IMR-90 (cell line): Measurements from ENCODE around the gene IGFBP7. TPM values are rescaled to one million over a fixed set of nuclear protein-coding genes. Genes with fewer than 3 reads are reported as not detected.

Experiments used
- ATAC-seq: fragments of 200-7000 bp; cut with Tn5 transposase; 2 replicates; pipeline ENCODE4 v1.9.1; 2020; ENCODE audit warnings: low read depth, mild to moderate bottlenecking, moderate library complexity
- BruUV-seq: library from RNA; stranded (reverse); fragments of 400-500 nt; replicated peaks from 2 replicates; lab custom pipeline; 2021; lab: Mats Ljungman, UMichigan
- CTCF ChIA-PET: fragments of 300-600 bp; formaldehyde crosslinking; extraction: SDS; loops from one replicate; lab custom pipeline; 2021; ENCODE audit warnings: antibody characterized with exemption; lab: Yijun Ruan, JAX
- POLR2A ChIA-PET: fragments of 300-600 bp; sonication (Branson Sonifier 250); formaldehyde crosslinking; loops from one replicate; lab custom pipeline; 2022; ENCODE audit warnings: antibody characterized with exemption; ENCODE audit not compliant: unreplicated experiment; lab: Charles Lee
- DNase-seq: peaks from one replicate; pipeline ENCODE4 v3.0.0; 2013
- H2AFZ ChIP-seq: replicated peaks from 2 replicates; pipeline ENCODE3; 2013; ENCODE audit warnings: low read length, mild to moderate bottlenecking; ENCODE audit not compliant: poor library complexity
- H2AK5ac ChIP-seq: 2 replicates; pipeline ENCODE4 v1.6.1; 2013; ENCODE audit warnings: low read depth, low read length, inconsistent platforms
- H2AK9ac ChIP-seq: replicated peaks from 2 replicates; pipeline ENCODE3; 2013; ENCODE audit warnings: mild to moderate bottlenecking, low read depth, low read length, moderate library complexity; ENCODE audit not compliant: poor library complexity
- H2BK120ac ChIP-seq: 2 replicates; pipeline ENCODE4 v1.6.1; 2013; ENCODE audit warnings: low read depth, low read length, inconsistent platforms
- H2BK15ac ChIP-seq: 3 replicates; pipeline ENCODE4 v1.6.1; 2013; ENCODE audit warnings: low read depth, low read length, inconsistent platforms
- H2BK20ac ChIP-seq: 2 replicates; pipeline ENCODE4 v1.6.1; 2013; ENCODE audit warnings: low read depth, mild to moderate bottlenecking, inconsistent platforms, low read length, moderate library complexity
- H2BK5ac ChIP-seq: 2 replicates; pipeline ENCODE4 v1.6.1; 2013; ENCODE audit warnings: mild to moderate bottlenecking, low read depth, low read length, inconsistent platforms; ENCODE audit not compliant: poor library complexity, severe bottlenecking
- H3K14ac ChIP-seq: replicated peaks from 2 replicates; pipeline ENCODE4 v1.6.1; 2013; ENCODE audit warnings: low read depth, low read length, inconsistent platforms
- H3K18ac ChIP-seq: 2 replicates; pipeline ENCODE4 v1.6.1; 2013; ENCODE audit warnings: low read depth, low read length, control low read depth
- H3K23ac ChIP-seq: 2 replicates; pipeline ENCODE4 v1.6.1; 2013; ENCODE audit warnings: low read depth, low read length, inconsistent platforms
- H3K27ac ChIP-seq: 2 replicates; pipeline ENCODE4 v1.5.1; 2013; ENCODE audit warnings: mild to moderate bottlenecking, control low read depth, low read length; ENCODE audit not compliant: insufficient read depth
- H3K27me3 ChIP-seq: 2 replicates; pipeline ENCODE4 v1.6.1; 2013; ENCODE audit warnings: low read length; ENCODE audit not compliant: control insufficient read depth, insufficient read depth
- H3K36me3 ChIP-seq: 2 replicates; pipeline ENCODE4 v1.6.1; 2013; ENCODE audit warnings: low read length, mixed read lengths; ENCODE audit not compliant: control insufficient read depth, insufficient read depth
- H3K4ac ChIP-seq: 2 replicates; pipeline ENCODE4 v1.6.1; 2013; ENCODE audit warnings: low read depth, low read length, inconsistent platforms
- H3K4me1 ChIP-seq: 2 replicates; pipeline ENCODE4 v1.6.1; 2013; ENCODE audit warnings: low read length, mixed read lengths; ENCODE audit not compliant: control insufficient read depth, insufficient read depth
- H3K4me2 ChIP-seq: 2 replicates; pipeline ENCODE4 v1.6.1; 2013; ENCODE audit warnings: low read depth, mild to moderate bottlenecking, control low read depth, low read length, moderate library complexity
- H3K4me3 ChIP-seq: 2 replicates; pipeline ENCODE4 v1.5.1; 2013; ENCODE audit warnings: low read depth, mild to moderate bottlenecking, control low read depth, low read length, moderate library complexity; ENCODE audit not compliant: insufficient read depth
- H3K56ac ChIP-seq: 2 replicates; pipeline ENCODE4 v1.6.1; 2013; ENCODE audit warnings: low read length, inconsistent platforms; ENCODE audit not compliant: insufficient read depth; ENCODE audit errors: extremely low read depth
- H3K79me1 ChIP-seq, 2 experiments: 2 replicates each; pipeline ENCODE4 v1.6.1; 2013; ENCODE audit warnings: low read length in 2 of 2, inconsistent platforms in 1 of 2, low read depth in 1 of 2
- H3K9ac ChIP-seq: 2 replicates; pipeline ENCODE4 v1.6.1; 2013; ENCODE audit warnings: low read depth, low read length, control low read depth
- H3K9me1 ChIP-seq: 2 replicates; pipeline ENCODE4 v1.6.1; 2013; ENCODE audit warnings: low read length, inconsistent platforms; ENCODE audit not compliant: insufficient read depth
- H3K9me3 ChIP-seq: 2 replicates; pipeline ENCODE4 v1.6.1; 2013; ENCODE audit warnings: low read length; ENCODE audit not compliant: control insufficient read depth, insufficient read depth
- H4K20me1 ChIP-seq: 2 replicates; pipeline ENCODE4 v1.6.1; 2013; ENCODE audit warnings: low read length, inconsistent platforms; ENCODE audit not compliant: insufficient read depth
- H4K5ac ChIP-seq: 2 replicates; pipeline ENCODE4 v1.6.1; 2013; ENCODE audit warnings: mild to moderate bottlenecking, low read depth, low read length, control low read depth
- H4K8ac ChIP-seq, 2 experiments: 2 replicates each; pipeline ENCODE4 v1.6.1; 2013; ENCODE audit warnings: low read depth in 2 of 2, low read length in 2 of 2, control low read depth in 1 of 2, inconsistent platforms in 1 of 2
- H4K91ac ChIP-seq: 2 replicates; pipeline ENCODE4 v1.6.1; 2013; ENCODE audit warnings: low read depth, low read length, inconsistent platforms; ENCODE audit not compliant: insufficient read depth
- ELK1 ChIP-seq: fragments of 150-350 bp; IDR thresholded peaks from 2 replicates; pipeline ENCODE4 v1.6.1; 2016; ENCODE audit warnings: low read depth, mild to moderate bottlenecking, low read length, moderate library complexity, borderline replicate concordance
- MAFK ChIP-seq: IDR thresholded peaks from 2 replicates; pipeline ENCODE4 v1.6.1; 2012; ENCODE audit warnings: low read depth, low read length, improper control_type of control experiment
- NFE2L2 ChIP-seq: fragments of 150-350 bp; IDR thresholded peaks from 2 replicates; pipeline ENCODE4 v1.6.1; 2016; ENCODE audit warnings: low read depth, mild to moderate bottlenecking, low read length
- POLR2A ChIP-seq: IDR thresholded peaks from 2 replicates; pipeline ENCODE4 v1.6.1; 2012; ENCODE audit warnings: mild to moderate bottlenecking, low read depth, low read length
- RCOR1 ChIP-seq: IDR thresholded peaks from 2 replicates; pipeline ENCODE4 v1.6.1; 2012; ENCODE audit warnings: mild to moderate bottlenecking, low read length, improper control_type of control experiment; ENCODE audit not compliant: insufficient replicate concordance
- SMC3 ChIP-seq: fragments of 150-350 bp; IDR thresholded peaks from 2 replicates; pipeline ENCODE4 v1.6.1; 2016; ENCODE audit warnings: low read depth, mild to moderate bottlenecking, antibody characterized with exemption, low read length, moderate library complexity
- WGBS, 2 experiments: methylation state at CpG; one replicate each; pipeline versions ENCODE4 v1.1.5 to v1.1.7; 2013; ENCODE audit warnings: missing lambda C conversion rate in 2 of 2; ENCODE audit not compliant: insufficient read length in 1 of 2; ENCODE audit errors: extremely low coverage in 2 of 2; 5-methylcytosine and 5-hydroxymethylcytosine counted together
- dilution Hi-C: fragments of 300-500 bp; cut with HindIII; formaldehyde crosslinking; loops from one replicate; pipeline ENCODE4 v1.14.3; 2018; ENCODE audit warnings: low sequenced_read_pairs; ENCODE audit not compliant: unreplicated experiment
- in situ Hi-C: fragments of 300-500 bp; cut with MboI; formaldehyde crosslinking; loops from 3 replicates; pipeline ENCODE4 v1.14.3; 2019; ENCODE audit warnings: low sequenced_read_pairs, inconsistent platforms, mixed read lengths
- intact Hi-C: fragments of 100-400 bp; cut with micrococcal nuclease; formaldehyde crosslinking; loops from 2 replicates; pipeline ENCODE4 v1.10.0; 2022
- polyA plus RNA-seq, 3 experiments: library from polyadenylated mRNA; depleted of rRNA; stranded (reverse); fragments of >200 nt; gene quantifications; 2 replicates each; pipeline ENCODE4 v1.2.3, GENCODE V29; 2012; ENCODE audit warnings: low replicate concordance in 1 of 3
- total RNA-seq: library from RNA; depleted of rRNA; stranded (reverse); fragments of >200 nt; gene quantifications from 2 replicates; pipeline ENCODE4 v1.2.3, GENCODE V29; 2012

IGFBP7 gene
- total and polyA plus RNA-seq, 2 of the 4 experiments (the other 2 are of a cell fraction): 33.2 to 267 TPM

- H2BK120ac ChIP-seq: peak overlapping the region; percentile 50
- no peaks in the 10 kb centered on the region for H4K20me1 ChIP-seq
- no peak overlapping the region for H2AFZ ChIP-seq
- intact Hi-C loops: no loop called here
- peak overlapping the region; percentile 70 for H3K23ac ChIP-seq
- CTCF ChIA-PET: interaction anchor here (0.6 kb wide), 1 partner anchor 35 kb away, joined by 4 read pairs; no protein-coding TSS in a partner anchor
- no peak overlapping the region for H4K5ac ChIP-seq
- H2BK5ac ChIP-seq: peak overlapping the region; percentile 30
- peak overlapping the region; percentile 5 for H3K18ac ChIP-seq
- ATAC-seq (no peak), DNase-seq (peak; percentile 79)
- peaks cover 24% of the 10 kb centered on the region for H3K9me1 ChIP-seq
- H4K8ac ChIP-seq: peak overlapping the region in 1 of 2 experiments; percentile 53; a peak in 2 of 4 replicates
- H2AK5ac ChIP-seq: peak overlapping the region; percentile 65
- H3K79me1 ChIP-seq: peaks cover 37 to 71% of the 10 kb centered on the region in 2 experiments
- no peak overlapping the region for H3K27ac ChIP-seq
- peak overlapping the region; percentile 67 for H2BK20ac ChIP-seq
- peaks cover 21% of the 10 kb centered on the region for H3K4me1 ChIP-seq
- H3K9me3 ChIP-seq: no peaks in the 10 kb centered on the region
- dilution Hi-C loops: no loop called here
- H3K4me2 ChIP-seq: no peak overlapping the region
- no peak overlapping the region for H3K56ac ChIP-seq
- H4K91ac ChIP-seq: peak overlapping the region; percentile 64
- no peaks in the 10 kb centered on the region for H3K27me3 ChIP-seq
- peak overlapping the region; percentile 77 for H3K4ac ChIP-seq
- POLR2A ChIA-PET: interaction anchor here (1.0 kb wide), 1 partner anchor 31 kb away, joined by 4 read pairs; no protein-coding TSS in a partner anchor
- H2AK9ac ChIP-seq: peak overlapping the region; percentile 15
- in situ Hi-C loops: no loop called here
- no peaks in the 10 kb centered on the region; the same call in 1 of the 2 replicates for H3K36me3 ChIP-seq
- H2BK15ac ChIP-seq: peak overlapping the region; percentile 59; the same call in 2 of the 3 replicates
- H3K9ac ChIP-seq: no peak overlapping the region
- 77% methylated on average over 4 of the region's 14 CpGs; no CpG with 5 or more reads in 1 of the 2 experiments for WGBS, 2 experiments
- TF ChIP-seq POLR2A (0 out of 2 replicates have a peak, but pooled peaks have one; percentile 21), MAFK (no peak), SMC3 (no peak), RCOR1 (peak; percentile 92), ELK1 (no peak), NFE2L2 (peak; percentile 79)
- H3K4me3 ChIP-seq: no peak overlapping the region
- no TSS peak for BruUV-seq
- H3K14ac ChIP-seq: peak overlapping the region; percentile 16
Observed at GRCh38 chr4:57077550-57078343, 32.4 kb downstream of the IGFBP7 start.
